Loucy (cell line): Measurements from ENCODE around the gene GABBR2.

Experiments used
- EZH2phosphoT487 ChIP-seq: fragments of 200-600 bp; IDR thresholded peaks from 2 replicates; pipeline ENCODE4 v1.6.1; 2018; ENCODE audit warnings: antibody characterized with exemption, mild to moderate bottlenecking, moderate library complexity, borderline replicate concordance
- TF ChIP-seq, protein P1 (sequence below): fragments of 200-600 bp; sonication (generic); conservative IDR thresholded peaks from 2 replicates; pipeline ENCODE4 v1.5.1; 2014; ENCODE audit warnings: mild to moderate bottlenecking, antibody characterized with exemption, low read length

- TF ChIP-seq, protein P1, sequence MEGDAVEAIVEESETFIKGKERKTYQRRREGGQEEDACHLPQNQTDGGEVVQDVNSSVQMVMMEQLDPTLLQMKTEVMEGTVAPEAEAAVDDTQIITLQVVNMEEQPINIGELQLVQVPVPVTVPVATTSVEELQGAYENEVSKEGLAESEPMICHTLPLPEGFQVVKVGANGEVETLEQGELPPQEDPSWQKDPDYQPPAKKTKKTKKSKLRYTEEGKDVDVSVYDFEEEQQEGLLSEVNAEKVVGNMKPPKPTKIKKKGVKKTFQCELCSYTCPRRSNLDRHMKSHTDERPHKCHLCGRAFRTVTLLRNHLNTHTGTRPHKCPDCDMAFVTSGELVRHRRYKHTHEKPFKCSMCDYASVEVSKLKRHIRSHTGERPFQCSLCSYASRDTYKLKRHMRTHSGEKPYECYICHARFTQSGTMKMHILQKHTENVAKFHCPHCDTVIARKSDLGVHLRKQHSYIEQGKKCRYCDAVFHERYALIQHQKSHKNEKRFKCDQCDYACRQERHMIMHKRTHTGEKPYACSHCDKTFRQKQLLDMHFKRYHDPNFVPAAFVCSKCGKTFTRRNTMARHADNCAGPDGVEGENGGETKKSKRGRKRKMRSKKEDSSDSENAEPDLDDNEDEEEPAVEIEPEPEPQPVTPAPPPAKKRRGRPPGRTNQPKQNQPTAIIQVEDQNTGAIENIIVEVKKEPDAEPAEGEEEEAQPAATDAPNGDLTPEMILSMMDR: no peak
- no peak for TF ChIP-seq EZH2phosphoT487
These were observed 308.6 kb downstream of the GABBR2 start for GRCh38 chr9:98399950-98400683.
